Neural progenitor cell (in vitro differentiated cells): ENCODE results near the gene IGFBP4.

ENCODE experiments used
- CTCF ChIP-seq: fragments of 200-600 bp; sonication (generic); IDR thresholded peaks from 2 replicates; pipeline ENCODE4 v1.5.1; 2017; ENCODE audit warnings: antibody characterized with exemption, mild to moderate bottlenecking
- EZH2 ChIP-seq: fragments of 200-600 bp; sonication (generic); IDR thresholded peaks from 2 replicates; pipeline ENCODE4 v1.6.1; 2017; ENCODE audit warnings: antibody characterized with exemption, mild to moderate bottlenecking, moderate library complexity
- EZH2phosphoT487 ChIP-seq: fragments of 200-600 bp; sonication (generic); IDR thresholded peaks from 2 replicates; pipeline ENCODE4 v1.6.1; 2017; ENCODE audit warnings: antibody characterized with exemption

- TF ChIP-seq CTCF (no peak), EZH2phosphoT487 (no peak), EZH2 (no peak)
These were observed 48.2 kb downstream of the IGFBP4 start for GRCh38 chr17:40491486-40491885.
